Testis (tissue), 5 donors: ENCODE results near the gene KCNF1. TPM values are rescaled to one million over a fixed set of nuclear protein-coding genes. Genes with fewer than 3 reads are reported as not detected.

ENCODE experiments used
- DNase-seq: peaks from one replicate; pipeline ENCODE4 v3.0.0-alpha.2; 2019
- H3K27ac ChIP-seq, 2 donors: fragments of 200-600 bp; sonication (generic); one replicate each; pipeline ENCODE4 v1.5.1; 2019
- H3K27me3 ChIP-seq: fragments of 200-600 bp; sonication (generic); one replicate; pipeline ENCODE4 v1.5.1; 2019
- H3K36me3 ChIP-seq: fragments of 200-600 bp; sonication (generic); one replicate; pipeline ENCODE4 v1.5.1; 2017; ENCODE audit warnings: low read depth; ENCODE audit errors: missing control alignments
- H3K4me1 ChIP-seq: fragments of 200-600 bp; sonication (generic); one replicate; pipeline ENCODE4 v1.5.1; 2019
- H3K4me3 ChIP-seq, 2 donors: fragments of 200-600 bp; sonication (generic); one replicate each; pipeline ENCODE4 v1.5.1; 2017 to 2019
- H3K9me3 ChIP-seq: fragments of 200-600 bp; sonication (generic); one replicate; pipeline ENCODE4 v1.5.1; 2017
- CTCF ChIP-seq, 3 experiments: fragments of 450-650 bp in 2 of 3; fragments of 200-600 bp in 1 of 3; sonication (generic) in 1 of 3; IDR thresholded peaks; one replicate each; pipeline ENCODE4 v1.5.1; 2016 to 2019; ENCODE audit warnings: antibody characterized with exemption in 3 of 3, mild to moderate bottlenecking in 2 of 3, moderate library complexity in 1 of 3
- POLR2A ChIP-seq: fragments of 450-650 bp; IDR thresholded peaks from one replicate; pipeline ENCODE4 v1.6.1; 2017; ENCODE audit warnings: antibody characterized with exemption, mild to moderate bottlenecking, moderate library complexity
- WGBS, 2 donors: methylation state at CpG; one replicate each; pipeline ENCODE4 v1.1.5; 2018; 5-methylcytosine and 5-hydroxymethylcytosine counted together
- intact Hi-C: fragments of 100-400 bp; cut with DNase I; formaldehyde crosslinking; loops from one replicate; pipeline ENCODE4 v1.15.1; 2023; ENCODE audit warnings: low total_unique reads
- long read RNA-seq, 2 donors: transcript quantifications; one replicate each; lab custom pipeline, GENCODE V29; 2026
- polyA plus RNA-seq: library from polyadenylated mRNA; stranded (reverse); fragments of 350-450 nt; fragmentation: Illumina TruSeq; extraction: RNeasy Lipid Tissue Mini Kit (QIAGEN cat#74804); gene quantifications from one replicate; pipeline ENCODE4 v1.2.3, GENCODE V29; 2014; ENCODE audit warnings: low read depth, low replicate concordance; ENCODE audit not compliant: insufficient read depth
- total RNA-seq, 2 donors: library from RNA; depleted of rRNA; stranded (reverse); fragments of >200 nt; gene quantifications; one replicate each; pipeline ENCODE4 v1.2.3, GENCODE V29; 2016

The KCNF1 gene
- under 1 TPM; 0.19 to 0.63 TPM for total RNA-seq
- polyA plus RNA-seq = 0.70 TPM
- long read RNA-seq, donor 1, transcript KCNF1-201 (1 exons, 2,289 nt) = major isoform, 6 of 6 reads
- long read RNA-seq, donor 1, partial matches to known transcripts = 0 of 6 reads
- long read RNA-seq, donor 1, other reads (novel, unspliced or antisense) = 0 of 6 reads
- long read RNA-seq, donor 2, partial matches to known transcripts = 0 of 4 reads
- long read RNA-seq, donor 2, other reads (novel, unspliced or antisense) = 0 of 4 reads

GRCh38 chr2:10911291-10912075, at the start of gene KCNF1:
Gene KCNF1, plus strand, starts transcription at chr2:10911934. Its CDS starts 493 bp downstream, at chr2:10912427.
- Histone ChIP-seq H3K9me3 (no peaks in the 10 kb centered on the region), H3K4me3 (peak within 1 kb of the TSS; percentile 29 to 36), H3K27me3 (no peaks in the 10 kb centered on the region), H3K4me1 (no peaks in the 10 kb centered on the region), H3K27ac (no peak within 1 kb of the TSS), H3K36me3 (no peaks in the 10 kb centered on the region)
- DNase-seq = peak; percentile 42
- TF ChIP-seq CTCF (IDR thresholded peaks at IDR 0.05) = no peak
- no peak for TF ChIP-seq POLR2A
- intact Hi-C loops = no loop called here
- WGBS, 2 donors = 2 to 6% methylated on average over 10 to 46 of the region's 53 CpGs

GRCh38 chr2:10862330-10862729, 49.4 kb upstream of the KCNF1 start:
- intact Hi-C loops = no loop called here
- TF ChIP-seq CTCF (IDR thresholded peaks at IDR 0.05) (no peak), POLR2A (no peak)
- Histone ChIP-seq H3K9me3 (no peaks in the 10 kb centered on the region), H3K36me3 (no peaks in the 10 kb centered on the region), H3K4me3 (no peak overlapping the region), H3K4me1 (no peaks in the 10 kb centered on the region), H3K27me3 (no peaks in the 10 kb centered on the region), H3K27ac (no peak overlapping the region)
- WGBS, 2 donors = 91 to 92% methylated on average over 10 of the region's 10 CpGs
- no peak for DNase-seq

GRCh38 chr2:10863047-10863446, 48.7 kb upstream of the KCNF1 start:
- Histone ChIP-seq H3K27me3 (no peaks in the 10 kb centered on the region), H3K4me1 (no peaks in the 10 kb centered on the region), H3K27ac (no peak overlapping the region), H3K4me3 (no peak overlapping the region), H3K9me3 (no peaks in the 10 kb centered on the region), H3K36me3 (no peaks in the 10 kb centered on the region)
- no peak for TF ChIP-seq POLR2A
- TF ChIP-seq CTCF (IDR thresholded peaks at IDR 0.05) = no peak
- 85 to 94% methylated on average over 6 to 10 of the region's 10 CpGs for WGBS, 2 donors
- DNase-seq = no peak
- intact Hi-C loops = no loop called here

GRCh38 chr2:10863837-10864236, 47.9 kb upstream of the KCNF1 start:
- Histone ChIP-seq H3K4me1 (no peaks in the 10 kb centered on the region), H3K27ac (no peak overlapping the region), H3K27me3 (no peaks in the 10 kb centered on the region), H3K36me3 (no peaks in the 10 kb centered on the region), H3K9me3 (no peaks in the 10 kb centered on the region), H3K4me3 (no peak overlapping the region)
- 71 to 88% methylated on average over 8 of the region's 8 CpGs for WGBS, 2 donors
- TF ChIP-seq CTCF (IDR thresholded peaks at IDR 0.05) (no peak), POLR2A (no peak)
- DNase-seq = no peak
- intact Hi-C loops = no loop called here
